Gastrocnemius medialis (tissue), 4 donors: Measurements from ENCODE around the gene ASIC4.

Experiments
- CTCF ChIP-seq, 5 experiments: fragments of 450-650 bp in 3 of 5; fragments of 200-600 bp in 2 of 5; sonication (generic) in 2 of 5; IDR thresholded peaks in 4 of 5; conservative IDR thresholded peaks in 1 of 5; 1 replicate in 4 of 5; 2 replicates in 1 of 5; pipeline ENCODE4 v1.5.1; 2016 to 2019; ENCODE audit warnings: antibody characterized with exemption in 5 of 5, mild to moderate bottlenecking in 3 of 5, moderate library complexity in 3 of 5
- POLR2A ChIP-seq, 2 donors: fragments of 450-650 bp; IDR thresholded peaks; one replicate each; pipeline ENCODE4 v1.6.1; 2017; ENCODE audit warnings: antibody characterized with exemption in 2 of 2, mild to moderate bottlenecking in 2 of 2, moderate library complexity in 2 of 2

GRCh38 chr2:219507581-219508443 lies 6.5 kb upstream of the ASIC4 start:
- TF ChIP-seq CTCF (IDR thresholded peaks at IDR 0.05 in 4 of 5, conservative IDR thresholded peaks at IDR 0.05 in 1 of 5) (no peak), POLR2A (IDR thresholded peaks at IDR 0.05) (no peak)
